Gastroesophageal sphincter (tissue), 4 donors: ENCODE data around the gene IL10. TPM values are rescaled to one million over a fixed set of nuclear protein-coding genes. Genes with fewer than 3 reads are reported as not detected.

ENCODE experiments used
- ATAC-seq: fragments of 150-250 bp; one replicate; pipeline ENCODE4 v1.9.1; 2016; ENCODE audit warnings: mild to moderate bottlenecking, moderate library complexity
- H3K27ac ChIP-seq, 4 donors: fragments of 200-600 bp; sonication (generic) in 3 of 4; 1 replicate in 3 of 4; 2 replicates in 1 of 4; pipeline ENCODE4 v1.5.1; 2016 to 2019
- H3K27me3 ChIP-seq: fragments of 200-600 bp; sonication (generic); one replicate; pipeline ENCODE4 v1.5.1; 2019
- H3K36me3 ChIP-seq, 2 donors: fragments of 200-600 bp; sonication (generic); one replicate each; pipeline ENCODE4 v1.5.1; 2019; ENCODE audit warnings: control low read depth in 1 of 2
- H3K4me1 ChIP-seq, 3 donors: fragments of 200-600 bp; sonication (generic); 1 replicate in 2 of 3; 2 replicates in 1 of 3; pipeline ENCODE4 v1.5.1; 2016 to 2019; ENCODE audit warnings: control low read depth in 2 of 3
- H3K4me3 ChIP-seq, 2 donors: fragments of 200-600 bp; sonication (generic); one replicate each; pipeline ENCODE4 v1.5.1; 2019; ENCODE audit warnings: mild to moderate bottlenecking in 1 of 2, moderate library complexity in 1 of 2
- H3K9me3 ChIP-seq, 3 donors: fragments of 200-600 bp; sonication (generic); one replicate each; pipeline ENCODE4 v1.5.1; 2017 to 2019; ENCODE audit warnings: control low read depth in 2 of 3
- EP300 ChIP-seq: sonication (generic); formaldehyde crosslinking; IDR thresholded peaks from one replicate; pipeline ENCODE4 v1.6.1; 2017; ENCODE audit warnings: antibody characterized with exemption, mild to moderate bottlenecking
- POLR2A ChIP-seq, 2 donors: fragments of 450-650 bp; IDR thresholded peaks; one replicate each; pipeline ENCODE4 v1.6.1; 2017; ENCODE audit warnings: antibody characterized with exemption in 2 of 2, mild to moderate bottlenecking in 2 of 2, moderate library complexity in 1 of 2
- POLR2AphosphoS5 ChIP-seq: sonication (generic); formaldehyde crosslinking; IDR thresholded peaks from one replicate; pipeline ENCODE4 v1.6.1; 2017; ENCODE audit warnings: antibody characterized with exemption
- WGBS, 2 donors: methylation state at CpG; one replicate each; pipeline ENCODE4 v1.1.5; 2018; ENCODE audit warnings: low coverage in 1 of 2; 5-methylcytosine and 5-hydroxymethylcytosine counted together
- total RNA-seq, 4 donors: library from RNA; depleted of rRNA; stranded (reverse); fragments of >200 nt; gene quantifications; one replicate each; pipeline ENCODE4 v1.1.0, GENCODE V29; 2016
- TF ChIP-seq, protein P1 (sequence below), 4 experiments: fragments of 200-600 bp in 2 of 4; fragments of 450-650 bp in 2 of 4; sonication (generic) in 1 of 4; IDR thresholded peaks; one replicate each; pipeline ENCODE4 v1.5.1; 2017 to 2019; ENCODE audit warnings: antibody characterized with exemption in 4 of 4, mild to moderate bottlenecking in 2 of 4, moderate library complexity in 2 of 4

The IL10 gene
- total RNA-seq: 1 to 10 TPM in 3 of 4 donors, under 1 TPM in 1; 0.45 to 9.3 (median 2.3) TPM

DNA sequence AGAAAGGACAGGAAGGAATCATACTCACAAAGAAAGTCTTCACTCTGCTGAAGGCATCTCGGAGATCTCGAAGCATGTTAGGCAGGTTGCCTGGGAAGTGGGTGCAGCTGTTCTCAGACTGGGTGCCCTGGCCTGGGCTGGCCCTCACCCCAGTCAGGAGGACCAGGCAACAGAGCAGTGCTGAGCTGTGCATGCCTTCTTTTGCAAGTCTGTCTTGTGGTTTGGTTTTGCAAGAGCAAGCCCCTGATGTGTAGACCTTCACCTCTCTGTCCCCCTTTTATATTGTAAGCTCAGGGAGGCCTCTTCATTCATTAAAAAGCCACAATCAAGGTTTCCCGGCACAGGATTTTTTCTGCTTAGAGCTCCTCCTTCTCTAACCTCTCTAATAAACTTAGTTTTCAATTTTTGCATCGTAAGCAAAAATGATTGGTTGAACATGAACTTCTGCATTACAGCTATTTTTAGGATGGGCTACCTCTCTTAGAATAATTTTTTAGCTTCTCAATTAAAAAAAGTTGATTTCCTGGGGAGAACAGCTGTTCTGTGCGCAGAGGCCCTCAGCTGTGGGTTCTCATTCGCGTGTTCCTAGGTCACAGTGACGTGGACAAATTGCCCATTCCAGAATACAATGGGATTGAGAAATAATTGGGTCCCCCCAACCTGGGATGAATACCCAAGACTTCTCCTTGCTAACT, at the start of gene IL10:
Gene IL10, minus strand, starts transcription at position 252 of the 695 bp plus-strand sequence. Its CDS starts 59 bp downstream, at position 193.
- WGBS, 2 donors: 80 to 83% methylated on average over 7 to 8 of the region's 8 CpGs
- ATAC-seq: peak; percentile 66
- TF ChIP-seq POLR2A (IDR thresholded peaks at IDR 0.05) (no peak), POLR2AphosphoS5 (no peak), EP300 (no peak)
- TF ChIP-seq, protein P1, sequence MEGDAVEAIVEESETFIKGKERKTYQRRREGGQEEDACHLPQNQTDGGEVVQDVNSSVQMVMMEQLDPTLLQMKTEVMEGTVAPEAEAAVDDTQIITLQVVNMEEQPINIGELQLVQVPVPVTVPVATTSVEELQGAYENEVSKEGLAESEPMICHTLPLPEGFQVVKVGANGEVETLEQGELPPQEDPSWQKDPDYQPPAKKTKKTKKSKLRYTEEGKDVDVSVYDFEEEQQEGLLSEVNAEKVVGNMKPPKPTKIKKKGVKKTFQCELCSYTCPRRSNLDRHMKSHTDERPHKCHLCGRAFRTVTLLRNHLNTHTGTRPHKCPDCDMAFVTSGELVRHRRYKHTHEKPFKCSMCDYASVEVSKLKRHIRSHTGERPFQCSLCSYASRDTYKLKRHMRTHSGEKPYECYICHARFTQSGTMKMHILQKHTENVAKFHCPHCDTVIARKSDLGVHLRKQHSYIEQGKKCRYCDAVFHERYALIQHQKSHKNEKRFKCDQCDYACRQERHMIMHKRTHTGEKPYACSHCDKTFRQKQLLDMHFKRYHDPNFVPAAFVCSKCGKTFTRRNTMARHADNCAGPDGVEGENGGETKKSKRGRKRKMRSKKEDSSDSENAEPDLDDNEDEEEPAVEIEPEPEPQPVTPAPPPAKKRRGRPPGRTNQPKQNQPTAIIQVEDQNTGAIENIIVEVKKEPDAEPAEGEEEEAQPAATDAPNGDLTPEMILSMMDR (IDR thresholded peaks at IDR 0.05): no peak
- no peaks in the 10 kb centered on the region for H3K9me3 ChIP-seq
- H3K27ac ChIP-seq: peak within 1 kb of the TSS in 1 of 4 donors; percentile 37
- H3K36me3 ChIP-seq: no peaks in the 10 kb centered on the region
- H3K4me1 ChIP-seq: no peaks in the 10 kb centered on the region
- H3K4me3 ChIP-seq: peak within 1 kb of the TSS in 1 of 2 donors; percentile 16
- H3K27me3 ChIP-seq: peaks cover 21% of the 10 kb centered on the region

DNA sequence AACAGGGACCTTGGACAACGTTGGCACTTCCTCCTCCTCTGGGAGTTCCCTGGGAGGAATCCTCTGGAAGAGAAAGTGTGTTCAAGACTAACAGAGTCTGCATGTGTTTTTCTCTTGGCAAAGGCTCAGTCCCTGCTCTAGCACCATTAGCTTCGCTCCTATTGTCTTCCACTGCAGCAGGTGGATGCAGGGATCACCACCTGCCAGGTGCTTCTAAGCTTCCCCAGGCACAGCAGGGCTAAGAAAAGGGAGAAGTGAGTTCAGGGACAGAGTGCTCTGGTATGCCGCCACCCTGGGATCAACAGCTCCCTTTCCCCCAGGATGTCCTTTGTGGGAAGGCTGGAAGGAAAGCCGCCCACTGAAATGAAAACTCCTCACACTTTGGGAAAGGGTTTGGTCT, 49.2 kb upstream of the IL10 start:
- Histone ChIP-seq H3K27me3 (no peaks in the 10 kb centered on the region), H3K9me3 (no peaks in the 10 kb centered on the region), H3K4me1 (peaks cover 0 to 11% (median 0%) of the 10 kb centered on the region in 3 donors), H3K27ac (no peak overlapping the region), H3K36me3 (no peaks in the 10 kb centered on the region), H3K4me3 (no peak overlapping the region)
- no peak for ATAC-seq
- TF ChIP-seq POLR2AphosphoS5 (no peak), POLR2A (IDR thresholded peaks at IDR 0.05) (no peak), EP300 (no peak)
- TF ChIP-seq, protein P1 (IDR thresholded peaks at IDR 0.05): no peak
- 55 to 71% methylated on average over 2 to 3 of the region's 4 CpGs for WGBS, 2 donors

DNA sequence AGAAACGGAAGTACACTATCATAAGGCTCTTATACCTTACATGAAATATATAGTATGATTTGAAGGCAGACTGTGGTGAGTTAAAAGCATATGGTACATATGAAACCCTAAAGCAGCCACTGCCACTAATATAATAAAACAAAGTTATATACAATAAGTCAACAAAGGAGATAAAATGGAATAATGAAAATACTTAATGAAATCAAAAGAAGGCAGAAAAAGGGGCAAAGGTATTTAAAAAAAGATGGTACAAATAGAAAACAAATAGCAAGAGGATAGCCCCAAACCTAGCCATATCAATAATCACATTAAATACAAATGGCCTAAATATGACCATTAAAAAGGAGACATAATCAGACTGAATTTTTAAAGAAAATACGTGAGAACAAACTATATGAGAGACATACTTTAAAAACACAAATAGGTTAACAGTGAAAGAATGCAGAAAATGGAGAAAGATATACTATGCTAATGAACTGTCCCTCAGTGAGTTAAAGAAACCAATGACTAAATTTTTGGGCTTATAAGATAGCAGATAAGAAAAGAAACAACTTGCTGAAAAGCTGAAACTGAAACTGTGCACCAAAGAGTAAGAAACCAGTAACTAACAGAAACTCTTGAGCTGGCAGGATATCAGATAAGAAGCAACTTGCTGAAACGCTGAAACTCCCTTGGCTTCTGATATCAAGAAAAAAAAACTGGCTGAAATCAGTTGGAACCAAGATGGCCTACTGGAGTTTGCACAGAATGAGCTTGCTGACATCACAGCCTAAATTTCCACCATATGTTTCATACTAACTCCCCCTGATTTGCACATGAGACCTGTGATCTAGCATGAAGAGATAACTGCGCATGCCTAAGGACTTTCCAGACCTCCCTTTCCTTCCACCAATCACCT, 44.3 kb upstream of the IL10 start:
- Histone ChIP-seq H3K27me3 (no peaks in the 10 kb centered on the region), H3K4me3 (no peak overlapping the region), H3K36me3 (no peaks in the 10 kb centered on the region), H3K4me1 (no peaks in the 10 kb centered on the region), H3K27ac (no peak overlapping the region), H3K9me3 (peaks cover 0 to 10% (median 0%) of the 10 kb centered on the region in 3 donors)
- no peak for ATAC-seq
- WGBS, 2 donors: 67 to 76% methylated on average over 3 to 4 of the region's 4 CpGs
- no peak for TF ChIP-seq EP300
- no peak for TF ChIP-seq POLR2A (IDR thresholded peaks at IDR 0.05)
- TF ChIP-seq, protein P1 (IDR thresholded peaks at IDR 0.05): no peak
- TF ChIP-seq POLR2AphosphoS5: no peak

DNA sequence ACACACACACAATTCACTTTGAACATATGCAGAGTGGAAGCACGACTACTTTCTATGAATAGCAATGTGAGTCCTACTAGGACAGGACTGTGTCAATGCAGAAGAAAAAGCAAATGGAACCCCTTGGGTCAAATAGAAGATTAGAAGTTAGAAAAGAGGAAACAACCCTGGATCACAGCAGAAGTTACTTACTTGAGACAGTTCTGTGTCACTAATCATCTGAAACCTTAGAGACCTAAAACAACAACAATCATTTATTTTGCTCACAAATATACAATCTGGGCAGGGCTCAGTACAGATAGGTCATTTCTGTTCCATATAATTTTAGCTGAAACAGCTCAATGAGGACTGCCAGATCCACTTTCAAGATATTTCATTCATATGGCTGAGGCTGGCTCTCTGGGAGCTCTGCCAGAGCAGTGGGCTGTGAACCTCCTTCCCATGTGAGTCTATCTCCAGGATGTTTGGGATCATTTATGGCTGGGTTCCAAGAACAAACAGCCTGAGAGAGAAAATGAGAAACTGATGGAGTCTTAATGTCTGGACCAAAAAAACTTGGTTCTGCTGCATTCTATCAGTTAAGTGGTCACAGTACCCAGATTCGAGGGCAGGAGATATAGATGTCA, 42.5 kb upstream of the IL10 start:
- no peak overlapping the region for H3K27ac ChIP-seq
- H3K27me3 ChIP-seq: no peaks in the 10 kb centered on the region
- H3K4me3 ChIP-seq: no peak overlapping the region
- H3K36me3 ChIP-seq: no peaks in the 10 kb centered on the region
- 38 to 67% methylated on average over 1 of the region's 2 CpGs for WGBS, 2 donors
- H3K4me1 ChIP-seq: no peaks in the 10 kb centered on the region
- no peak for ATAC-seq
- H3K9me3 ChIP-seq: peaks cover 0 to 10% (median 0%) of the 10 kb centered on the region in 3 donors
- TF ChIP-seq, protein P1 (IDR thresholded peaks at IDR 0.05): no peak
- no peak for TF ChIP-seq EP300
- TF ChIP-seq POLR2AphosphoS5: no peak
- no peak for TF ChIP-seq POLR2A (IDR thresholded peaks at IDR 0.05)
